ENCODE data around the gene NTRK3. TPM values are rescaled to one million over a fixed set of nuclear protein-coding genes. Genes with fewer than 3 reads are reported as not detected.

NTRK3 gene
- total RNA-seq, 3 donors from 2014 or later (not counting 1 experiment from before 2014, with no cell fraction given) = not detected

GRCh38 chr15:88142121-88142520, 114.4 kb downstream of the NTRK3 start:
- DNase-seq (no peak), ATAC-seq (no peak)
- H3K4me1 Mint-ChIP-seq = no peaks in the 10 kb centered on the region
- Histone ChIP-seq H3K36me3 (ENCODE audit: control insufficient read depth, insufficient read depth, low read length) (no peaks in the 10 kb centered on the region), H3K27me3 (ENCODE audit: control insufficient read depth, insufficient read depth, low read length) (no peaks in the 10 kb centered on the region), H3K9me3 (ENCODE audit: control insufficient read depth, insufficient read depth, low read length) (no peaks in the 10 kb centered on the region), H3K4me3 (ENCODE audit: low read length) (no peak overlapping the region), H3K27ac (ENCODE audit: low read length) (no peak overlapping the region), H3K4me1 (ENCODE audit: control insufficient read depth, insufficient read depth, low read length) (no peaks in the 10 kb centered on the region)
- H3K27me3 Mint-ChIP-seq (ENCODE audit: low read depth in 2 of 2) = peaks cover 0 to 3% of the 10 kb centered on the region in 2 donors
- no peak overlapping the region for H3K27ac Mint-ChIP-seq
- WGBS (ENCODE audit: insufficient coverage) = 93% methylated on average over 6 of the region's 6 CpGs
- intact Hi-C loops (cut with micrococcal nuclease) = no loop called here
- H3K4me3 Mint-ChIP-seq = no peak overlapping the region
- no peaks in the 10 kb centered on the region for H3K9me3 Mint-ChIP-seq
- no peaks in the 10 kb centered on the region for H3K36me3 Mint-ChIP-seq
- TF ChIP-seq CTCF (IDR thresholded peaks at IDR 0.05) = no peak

- intact Hi-C loops (cut with micrococcal nuclease) = no loop called here
These were observed 115.2 kb downstream of the NTRK3 start for GRCh38 chr15:88141269-88141889.

GRCh38 chr15:88140398-88140797, 116.1 kb downstream of the NTRK3 start:
- no peaks in the 10 kb centered on the region for H3K9me3 Mint-ChIP-seq
- DNase-seq (no peak), ATAC-seq (no peak)
- peaks cover 0 to 3% of the 10 kb centered on the region in 2 donors for H3K27me3 Mint-ChIP-seq (ENCODE audit: low read depth in 2 of 2)
- H3K27me3 ChIP-seq (ENCODE audit: control insufficient read depth, insufficient read depth, low read length) = no peaks in the 10 kb centered on the region
- intact Hi-C loops (cut with micrococcal nuclease) = no loop called here
- no peaks in the 10 kb centered on the region for H3K4me1 Mint-ChIP-seq
- H3K9me3 ChIP-seq (ENCODE audit: control insufficient read depth, insufficient read depth, low read length) = no peaks in the 10 kb centered on the region
- no peak overlapping the region for H3K27ac Mint-ChIP-seq
- H3K4me3 Mint-ChIP-seq = no peak overlapping the region
- no peak overlapping the region for H3K27ac ChIP-seq (ENCODE audit: low read length)
- no peaks in the 10 kb centered on the region for H3K36me3 ChIP-seq (ENCODE audit: control insufficient read depth, insufficient read depth, low read length)
- H3K4me3 ChIP-seq (ENCODE audit: low read length) = no peak overlapping the region
- no peak for TF ChIP-seq CTCF (IDR thresholded peaks at IDR 0.05)
- 76% methylated on average over 3 of the region's 4 CpGs for WGBS (ENCODE audit: insufficient coverage)
- no peaks in the 10 kb centered on the region for H3K4me1 ChIP-seq (ENCODE audit: control insufficient read depth, insufficient read depth, low read length)
- H3K36me3 Mint-ChIP-seq = no peaks in the 10 kb centered on the region

More at GRCh38 chr15:88141269-88141889, 115.2 kb downstream of the NTRK3 start:
- Mint-ChIP-seq H3K4me3 (no peak overlapping the region), H3K27me3 (ENCODE audit: low read depth in 2 of 2) (peaks cover 0 to 3% of the 10 kb centered on the region in 2 donors), H3K4me1 (no peaks in the 10 kb centered on the region), H3K9me3 (no peaks in the 10 kb centered on the region), H3K27ac (no peak overlapping the region), H3K36me3 (no peaks in the 10 kb centered on the region)
- no peak overlapping the region for H3K27ac ChIP-seq (ENCODE audit: low read length)
- whole genome bisulfite sequencing (ENCODE audit: insufficient coverage) = 99% methylated on average over 6 of the region's 6 CpGs
- H3K4me3 ChIP-seq (ENCODE audit: low read length) = no peak overlapping the region
- DNase-seq = no peak
- ATAC-seq = no peak
- no peak for TF ChIP-seq CTCF (IDR thresholded peaks at IDR 0.05)
- no peaks in the 10 kb centered on the region for H3K4me1 ChIP-seq (ENCODE audit: control insufficient read depth, insufficient read depth, low read length)
- H3K36me3 ChIP-seq (ENCODE audit: control insufficient read depth, insufficient read depth, low read length) = no peaks in the 10 kb centered on the region
- H3K9me3 ChIP-seq (ENCODE audit: control insufficient read depth, insufficient read depth, low read length) = no peaks in the 10 kb centered on the region
- no peaks in the 10 kb centered on the region for H3K27me3 ChIP-seq (ENCODE audit: control insufficient read depth, insufficient read depth, low read length)

- Mint-ChIP-seq H3K4me3 (no peak overlapping the region), H3K4me1 (no peaks in the 10 kb centered on the region), H3K36me3 (no peaks in the 10 kb centered on the region), H3K27ac (no peak overlapping the region), H3K27me3 (ENCODE audit: low read depth in 2 of 2) (peaks cover 0 to 3% of the 10 kb centered on the region in 2 donors), H3K9me3 (no peaks in the 10 kb centered on the region)
- ATAC-seq (no peak), DNase-seq (no peak)
- TF ChIP-seq CTCF (IDR thresholded peaks at IDR 0.05) = no peak
- Histone ChIP-seq H3K9me3 (ENCODE audit: control insufficient read depth, insufficient read depth, low read length) (no peaks in the 10 kb centered on the region), H3K4me1 (ENCODE audit: control insufficient read depth, insufficient read depth, low read length) (no peaks in the 10 kb centered on the region), H3K27ac (ENCODE audit: low read length) (no peak overlapping the region), H3K27me3 (ENCODE audit: control insufficient read depth, insufficient read depth, low read length) (no peaks in the 10 kb centered on the region), H3K36me3 (ENCODE audit: control insufficient read depth, insufficient read depth, low read length) (no peaks in the 10 kb centered on the region), H3K4me3 (ENCODE audit: low read length) (no peak overlapping the region)
- WGBS (ENCODE audit: insufficient coverage) = 73% methylated on average over 2 of the region's 2 CpGs
- intact Hi-C loops (cut with micrococcal nuclease) = no loop called here
These were observed 116.6 kb downstream of the NTRK3 start for GRCh38 chr15:88139936-88140335.
